GM23338 (cell line): Measurements from ENCODE around the gene LCN6. TPM values are rescaled to one million over a fixed set of nuclear protein-coding genes. Genes with fewer than 3 reads are reported as not detected.

ENCODE experiments used
- ATAC-seq: fragments of 200-7000 bp; cut with Tn5 transposase; 3 replicates; pipeline ENCODE4 v1.9.1; 2020
- DNase-seq: peaks from one replicate; pipeline ENCODE4 v3.0.0-alpha.2; 2015; ENCODE audit warnings: low spot score
- H2AFZ ChIP-seq: fragments of 200-600 bp; sonication (generic); 2 replicates; pipeline ENCODE4 v1.8.0; 2016; ENCODE audit warnings: antibody characterized with exemption, mild to moderate bottlenecking, moderate library complexity
- H3F3A ChIP-seq: fragments of 200-600 bp; sonication (generic); replicated peaks from 2 replicates; pipeline ENCODE4 v1.8.0; 2017; ENCODE audit warnings: antibody characterized with exemption, mixed run types, low read depth
- H3K27ac ChIP-seq: fragments of 200-600 bp; sonication (generic); 2 replicates; pipeline ENCODE4 v1.6.1; 2016; ENCODE audit warnings: low read depth
- H3K27me3 ChIP-seq: fragments of 200-600 bp; sonication (generic); 2 replicates; pipeline ENCODE4 v1.8.0; 2016; ENCODE audit warnings: mild to moderate bottlenecking, mixed run types, moderate library complexity; ENCODE audit not compliant: insufficient read depth
- H3K36me3 ChIP-seq: fragments of 200-600 bp; sonication (generic); 2 replicates; pipeline ENCODE4 v1.8.0; 2016; ENCODE audit warnings: mild to moderate bottlenecking; ENCODE audit not compliant: insufficient read depth
- H3K4me1 ChIP-seq: fragments of 200-600 bp; sonication (generic); 2 replicates; pipeline ENCODE4 v1.8.0; 2016; ENCODE audit warnings: mild to moderate bottlenecking, moderate library complexity; ENCODE audit not compliant: insufficient read depth
- H3K4me2 ChIP-seq: fragments of 200-600 bp; sonication (generic); 2 replicates; pipeline ENCODE4 v1.7.1; 2017; ENCODE audit warnings: mixed run types
- H3K4me3 ChIP-seq: fragments of 200-600 bp; sonication (generic); 2 replicates; pipeline ENCODE4 v1.6.1; 2016; ENCODE audit warnings: mixed run types
- H3K79me2 ChIP-seq: fragments of 200-600 bp; sonication (generic); replicated peaks from 2 replicates; pipeline ENCODE4 v1.8.0; 2017; ENCODE audit warnings: mild to moderate bottlenecking; ENCODE audit not compliant: insufficient read depth
- H3K9me2 ChIP-seq: fragments of 200-600 bp; sonication (generic); 2 replicates; pipeline ENCODE4 v1.8.0; 2017; ENCODE audit not compliant: insufficient read depth
- H4K20me1 ChIP-seq: fragments of 200-600 bp; sonication (generic); replicated peaks from 2 replicates; pipeline ENCODE4 v1.8.0; 2017; ENCODE audit warnings: mild to moderate bottlenecking; ENCODE audit not compliant: insufficient read depth
- H3K27ac Mint-ChIP-seq: 2 replicates; pipeline ENCODE4 v1.8.0; 2020; ENCODE audit warnings: inconsistent platforms, mild to moderate bottlenecking, moderate library complexity, mixed read lengths
- H3K27me3 Mint-ChIP-seq: 3 replicates; pipeline ENCODE4 v1.8.0; 2022; ENCODE audit warnings: low read depth, mild to moderate bottlenecking, moderate library complexity, mixed read lengths, inconsistent platforms; ENCODE audit not compliant: insufficient read depth, poor library complexity
- H3K36me3 Mint-ChIP-seq: 3 replicates; pipeline ENCODE4 v1.8.0; 2021; ENCODE audit warnings: low read depth, mild to moderate bottlenecking, inconsistent platforms, moderate library complexity, mixed read lengths
- H3K4me1 Mint-ChIP-seq: 3 replicates; pipeline ENCODE4 v1.8.0; 2020; ENCODE audit warnings: mild to moderate bottlenecking, inconsistent platforms, mixed read lengths
- H3K4me3 Mint-ChIP-seq: 3 replicates; pipeline ENCODE4 v1.8.0; 2021; ENCODE audit warnings: moderate library complexity, mild to moderate bottlenecking, inconsistent platforms, mixed read lengths
- H3K9me3 Mint-ChIP-seq: 3 replicates; pipeline ENCODE4 v1.8.0; 2020; ENCODE audit warnings: moderate library complexity, mild to moderate bottlenecking, inconsistent platforms, mixed read lengths
- EZH2phosphoT487 ChIP-seq: fragments of 200-600 bp; sonication (generic); IDR thresholded peaks from one replicate; pipeline ENCODE4 v1.8.1; 2018; ENCODE audit warnings: antibody characterized with exemption; ENCODE audit not compliant: unreplicated experiment
- JUNB ChIP-seq: IDR thresholded peaks from one replicate; pipeline ENCODE4 v1.6.1; 2016; ENCODE audit warnings: antibody characterized with exemption; ENCODE audit not compliant: unreplicated experiment
- NANOG ChIP-seq: IDR thresholded peaks from 2 replicates; pipeline ENCODE4 v1.6.1; 2016; ENCODE audit warnings: antibody characterized with exemption, borderline replicate concordance
- STAT1 ChIP-seq: IDR thresholded peaks from one replicate; pipeline ENCODE4 v1.6.1; 2016; ENCODE audit warnings: antibody characterized with exemption; ENCODE audit not compliant: unreplicated experiment
- ZNF331 ChIP-seq: fragments of 250-450 bp; sonication (Bioruptor Pico); IDR thresholded peaks from 2 replicates; pipeline ENCODE4 v1.5.0; 2020; ENCODE audit warnings: low read depth, mild to moderate bottlenecking, moderate library complexity
- ZNF462 ChIP-seq: fragments of 250-450 bp; sonication (Bioruptor Pico); IDR thresholded peaks from 2 replicates; pipeline ENCODE4 v1.5.0; 2020; ENCODE audit warnings: mild to moderate bottlenecking, moderate library complexity
- polyA plus RNA-seq: library from polyadenylated mRNA; unstranded; fragments of >200 nt; fragmentation: Nextera tagmentation; extraction: Ambion mirVana; gene quantifications from 2 replicates; pipeline ENCODE4 v1.2.1, GENCODE V29; 2016
- total RNA-seq: library from RNA; depleted of rRNA; stranded (reverse); fragments of >200 nt; shearing (Covaris generic); gene quantifications from 2 replicates; pipeline ENCODE4 v1.2.3, GENCODE V29; 2014
- TF ChIP-seq, protein P1 (sequence below): IDR thresholded peaks from one replicate; pipeline ENCODE4 v1.6.1; 2018; ENCODE audit warnings: antibody characterized with exemption; ENCODE audit not compliant: unreplicated experiment

Gene LCN6
- total and polyA plus RNA-seq, 2 experiments from 2014 or later: not detected

- Histone ChIP-seq H3K4me3 (no peak overlapping the region), H2AFZ (no peak overlapping the region), H3K36me3 (no peaks in the 10 kb centered on the region), H3K27ac (no peak overlapping the region), H3K4me1 (peaks cover 16% of the 10 kb centered on the region), H3K27me3 (peaks cover 13% of the 10 kb centered on the region), H4K20me1 (peaks cover 14% of the 10 kb centered on the region), H3K79me2 (0 out of 2 replicates have a peak, but pooled peaks cover 4% of the 10 kb centered on the region), H3K9me2 (no peaks in the 10 kb centered on the region), H3F3A (0 out of 2 replicates have a peak, but pooled peaks cover 6% of the 10 kb centered on the region), H3K4me2 (no peak overlapping the region)
- Mint-ChIP-seq H3K27ac (no peak overlapping the region), H3K27me3 (peaks cover 25% of the 10 kb centered on the region), H3K9me3 (no peaks in the 10 kb centered on the region), H3K36me3 (peaks cover 8% of the 10 kb centered on the region; the same call in 2 of the 3 replicates), H3K4me1 (peaks cover 30% of the 10 kb centered on the region), H3K4me3 (no peak overlapping the region; the same call in 2 of the 3 replicates)
- ATAC-seq (no peak), DNase-seq (no peak)
- no peak for TF ChIP-seq ZNF331
- no peak for TF ChIP-seq ZNF462 (CRISPR knock-in tag)
- no peak for TF ChIP-seq STAT1
- TF ChIP-seq, protein P1, sequence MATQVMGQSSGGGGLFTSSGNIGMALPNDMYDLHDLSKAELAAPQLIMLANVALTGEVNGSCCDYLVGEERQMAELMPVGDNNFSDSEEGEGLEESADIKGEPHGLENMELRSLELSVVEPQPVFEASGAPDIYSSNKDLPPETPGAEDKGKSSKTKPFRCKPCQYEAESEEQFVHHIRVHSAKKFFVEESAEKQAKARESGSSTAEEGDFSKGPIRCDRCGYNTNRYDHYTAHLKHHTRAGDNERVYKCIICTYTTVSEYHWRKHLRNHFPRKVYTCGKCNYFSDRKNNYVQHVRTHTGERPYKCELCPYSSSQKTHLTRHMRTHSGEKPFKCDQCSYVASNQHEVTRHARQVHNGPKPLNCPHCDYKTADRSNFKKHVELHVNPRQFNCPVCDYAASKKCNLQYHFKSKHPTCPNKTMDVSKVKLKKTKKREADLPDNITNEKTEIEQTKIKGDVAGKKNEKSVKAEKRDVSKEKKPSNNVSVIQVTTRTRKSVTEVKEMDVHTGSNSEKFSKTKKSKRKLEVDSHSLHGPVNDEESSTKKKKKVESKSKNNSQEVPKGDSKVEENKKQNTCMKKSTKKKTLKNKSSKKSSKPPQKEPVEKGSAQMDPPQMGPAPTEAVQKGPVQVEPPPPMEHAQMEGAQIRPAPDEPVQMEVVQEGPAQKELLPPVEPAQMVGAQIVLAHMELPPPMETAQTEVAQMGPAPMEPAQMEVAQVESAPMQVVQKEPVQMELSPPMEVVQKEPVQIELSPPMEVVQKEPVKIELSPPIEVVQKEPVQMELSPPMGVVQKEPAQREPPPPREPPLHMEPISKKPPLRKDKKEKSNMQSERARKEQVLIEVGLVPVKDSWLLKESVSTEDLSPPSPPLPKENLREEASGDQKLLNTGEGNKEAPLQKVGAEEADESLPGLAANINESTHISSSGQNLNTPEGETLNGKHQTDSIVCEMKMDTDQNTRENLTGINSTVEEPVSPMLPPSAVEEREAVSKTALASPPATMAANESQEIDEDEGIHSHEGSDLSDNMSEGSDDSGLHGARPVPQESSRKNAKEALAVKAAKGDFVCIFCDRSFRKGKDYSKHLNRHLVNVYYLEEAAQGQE: no peak
- TF ChIP-seq EZH2phosphoT487: no peak
- no peak for TF ChIP-seq JUNB
- no peak for TF ChIP-seq NANOG
Observed at GRCh38 chr9:136795000-136795348, 46.6 kb upstream of the LCN6 start.
